DMS153 treated with DMSO at 0.1 percent for 48 hours (cell line): ENCODE results near the gene KCNT2.
"Not testable (repeated sequence)": the region's sequence is repeated elsewhere in the genome, so short reads cannot be mapped to it uniquely, and the experiment has no call there.

Source experiments
- DNase-seq: peaks from one replicate; lab custom pipeline; 2025; ENCODE audit not compliant: unreplicated experiment; lab: John Stamatoyannopoulos, UW

KCNT2 gene

GRCh38 chr1:196608390-196609369, at the start of gene KCNT2:
TSS of gene KCNT2 (minus strand) at chr1:196608440. CDS start at chr1:196608309, 131 bp downstream.
- peak; percentile 67 for DNase-seq

- no peak for DNase-seq
Measured at GRCh38 chr1:196655494-196655893, 47.3 kb upstream of the KCNT2 start.

- DNase-seq: no peak
Measured at GRCh38 chr1:196655071-196655470, 46.8 kb upstream of the KCNT2 start.

DNA sequence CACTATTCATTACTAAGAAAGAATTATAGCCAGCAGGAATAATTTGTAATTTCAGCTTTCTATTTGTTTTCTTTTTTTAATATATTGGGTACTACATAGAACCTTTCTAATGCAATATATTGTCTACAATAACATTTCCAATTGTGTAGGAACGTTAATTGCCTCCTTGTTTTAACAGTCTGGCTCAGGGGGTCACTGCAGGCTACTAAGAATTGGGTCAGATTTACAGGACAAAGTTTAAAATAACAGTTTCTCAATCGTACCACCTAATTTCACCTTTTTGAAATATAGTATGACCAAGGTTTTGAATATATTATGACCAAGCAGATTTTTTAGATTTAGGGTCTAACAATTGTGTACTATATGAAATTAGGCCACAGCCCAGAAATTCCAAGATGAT, 46.0 kb upstream of the KCNT2 start:
- no peak for DNase-seq

DNA sequence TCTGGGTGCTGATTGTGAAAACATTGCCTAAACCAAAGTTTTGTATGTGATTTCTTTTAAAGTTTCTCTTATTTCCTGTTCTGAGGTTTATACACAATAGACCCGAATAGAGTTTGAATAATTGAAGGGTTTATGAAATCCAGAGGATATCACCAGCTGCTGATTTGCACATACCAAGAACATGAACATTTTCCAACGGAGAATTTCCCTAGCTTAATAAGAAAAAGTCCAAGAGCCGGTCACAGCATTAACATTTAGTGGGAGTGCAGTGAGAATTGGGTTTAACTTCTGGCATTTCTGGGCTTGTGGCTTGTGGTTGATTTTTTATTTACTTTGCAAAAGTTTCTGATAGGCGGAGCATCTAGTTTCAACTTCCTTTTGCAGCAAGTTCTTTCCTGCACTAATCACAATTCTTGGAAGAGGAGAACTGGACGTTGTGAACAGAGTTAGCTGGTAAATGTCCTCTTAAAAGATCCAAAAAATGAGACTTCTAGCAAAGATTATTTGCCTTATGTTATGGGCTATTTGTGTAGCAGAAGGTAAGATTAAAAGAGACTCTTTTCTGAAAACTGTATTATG, 43.5 kb upstream of the KCNT2 start, which contains the start of gene CFH:
Gene CFH, plus strand, starts transcription at position 407 of the 579 bp plus-strand sequence. Its CDS starts 75 bp downstream, at position 482.
- DNase-seq: no peak

DNA sequence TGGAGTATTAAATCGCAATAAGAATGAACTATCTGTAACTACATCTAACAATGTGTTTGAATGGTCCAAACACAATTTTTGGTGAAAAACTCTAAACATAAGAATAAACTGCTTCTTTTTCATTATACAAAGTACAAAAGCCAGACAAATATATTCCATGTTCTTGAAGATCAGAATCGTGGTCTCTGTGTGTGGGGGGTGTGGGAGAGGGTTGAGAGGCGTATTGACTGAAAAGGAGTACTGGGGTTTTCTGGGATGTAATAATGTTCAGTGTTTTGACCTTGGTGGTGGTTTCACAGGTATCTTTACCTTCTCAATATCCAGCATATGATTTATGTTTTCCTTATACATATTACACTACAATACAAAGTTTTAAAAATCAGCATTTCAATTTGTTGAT, 42.8 kb upstream of the KCNT2 start:
- DNase-seq: no peak

DNA sequence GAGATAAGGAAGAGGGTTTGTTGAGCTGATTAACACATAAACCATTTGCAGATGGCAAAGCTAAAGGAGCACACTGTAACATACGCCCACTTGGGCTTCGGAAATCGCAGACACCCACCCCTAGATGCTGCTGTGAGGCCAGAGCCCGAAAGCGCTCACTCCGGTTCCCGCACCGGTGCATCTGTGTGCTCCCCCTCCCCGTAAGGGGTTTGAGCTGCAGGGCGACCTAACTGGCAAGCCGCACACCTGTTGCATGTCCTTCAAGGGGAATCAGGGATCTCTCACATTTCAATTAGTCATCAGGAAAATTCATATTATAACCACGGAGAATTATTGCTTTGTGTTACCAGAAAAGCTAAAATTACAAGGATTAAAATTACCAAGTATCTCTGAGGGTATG, 42.2 kb upstream of the KCNT2 start:
- DNase-seq: no peak

DNA sequence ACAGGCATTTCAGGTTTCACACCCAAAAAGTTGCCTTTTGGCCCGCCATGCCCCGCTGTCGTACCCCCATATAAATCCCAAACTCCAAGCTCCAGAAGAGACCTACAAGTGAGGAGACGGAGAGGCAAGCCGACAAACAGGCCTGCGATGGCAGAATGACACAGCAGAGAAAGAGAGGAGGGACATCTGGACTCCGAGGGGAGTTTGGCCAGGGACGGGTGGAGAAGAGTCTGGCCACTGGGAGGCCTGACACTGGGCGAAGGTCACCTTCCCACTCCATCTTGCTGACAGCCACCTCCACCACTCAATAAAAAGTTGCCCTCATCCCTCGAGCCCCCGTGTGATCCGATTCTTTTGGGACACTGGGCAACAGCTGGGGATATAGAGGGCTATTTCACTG, 41.8 kb upstream of the KCNT2 start:
- no peak for DNase-seq

- DNase-seq: no peak
Measured at GRCh38 chr1:196640976-196641375, 32.7 kb upstream of the KCNT2 start.

- not testable (repeated sequence) for DNase-seq
Measured at GRCh38 chr1:196639291-196639690, 31.1 kb upstream of the KCNT2 start.

GRCh38 chr1:196638466-196638865, 30.2 kb upstream of the KCNT2 start:
- DNase-seq: no peak

- DNase-seq: no peak
Measured at GRCh38 chr1:196637606-196638005, 29.4 kb upstream of the KCNT2 start.

DNA sequence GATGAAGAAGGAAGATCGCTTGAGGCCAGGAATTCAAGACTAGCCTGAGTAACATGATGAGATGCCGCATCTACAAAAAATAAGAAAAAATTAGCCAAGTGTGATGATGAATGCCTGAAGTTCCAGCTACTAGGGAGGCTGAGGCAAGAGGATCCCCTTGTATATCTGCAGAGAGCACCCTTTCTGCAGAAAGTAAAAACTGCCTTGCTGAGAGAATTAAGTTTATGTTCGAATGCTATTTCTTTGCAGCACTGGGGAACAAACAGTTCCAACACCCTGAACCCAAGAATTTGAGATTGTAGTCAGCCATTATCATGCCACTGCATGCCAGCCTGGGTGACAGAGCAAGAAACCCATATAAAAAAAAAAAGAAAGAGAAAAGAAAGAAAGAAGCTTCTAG, 20.6 kb upstream of the KCNT2 start:
- DNase-seq: no peak

- DNase-seq: no peak
Measured at GRCh38 chr1:196623079-196623478, 14.8 kb upstream of the KCNT2 start.

DNA sequence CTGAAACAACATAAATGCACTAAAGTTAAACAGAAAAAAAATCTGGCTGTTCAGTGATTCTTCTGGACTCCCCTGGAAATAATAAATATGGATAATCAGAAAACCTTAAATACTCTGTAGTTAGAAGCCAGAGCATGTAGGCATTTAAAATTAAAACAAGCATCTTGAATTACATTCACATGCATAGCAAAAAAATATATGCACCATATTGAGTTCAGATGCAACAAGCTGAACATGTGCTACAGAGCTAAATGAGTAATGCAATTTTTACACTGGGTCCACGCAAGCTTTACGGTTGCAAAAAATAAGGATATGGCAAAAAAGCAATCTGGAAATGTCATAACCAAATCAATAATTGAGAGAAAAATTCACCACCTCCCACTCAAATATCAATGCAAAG, 11.5 kb upstream of the KCNT2 start:
- no peak for DNase-seq

- DNase-seq: no peak
Measured at GRCh38 chr1:196611873-196612272, 3.6 kb upstream of the KCNT2 start.

DNA sequence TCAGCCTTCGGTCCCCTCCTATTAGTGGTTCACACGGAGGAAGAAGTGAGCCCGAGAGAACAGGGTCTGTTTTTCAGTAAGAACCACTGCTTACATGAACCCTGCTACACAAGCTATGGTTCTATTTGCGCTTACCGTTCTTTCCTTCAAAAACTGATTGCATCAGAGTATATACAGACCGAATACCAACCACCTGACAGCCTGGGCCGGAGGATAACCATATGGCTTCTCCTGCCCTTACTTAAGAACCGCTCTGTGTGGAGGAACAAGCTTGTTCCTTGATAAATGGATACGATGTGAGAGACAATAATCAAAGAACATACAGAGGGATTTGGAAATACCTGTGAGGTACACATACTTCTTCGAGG, 1.1 kb upstream of the KCNT2 start:
- DNase-seq: no peak

- peak; percentile 61 for DNase-seq
Measured at GRCh38 chr1:196607981-196608380, 259 bp downstream of the KCNT2 start.

GRCh38 chr1:196603651-196604050, 4.6 kb downstream of the KCNT2 start:
- no peak for DNase-seq

DNA sequence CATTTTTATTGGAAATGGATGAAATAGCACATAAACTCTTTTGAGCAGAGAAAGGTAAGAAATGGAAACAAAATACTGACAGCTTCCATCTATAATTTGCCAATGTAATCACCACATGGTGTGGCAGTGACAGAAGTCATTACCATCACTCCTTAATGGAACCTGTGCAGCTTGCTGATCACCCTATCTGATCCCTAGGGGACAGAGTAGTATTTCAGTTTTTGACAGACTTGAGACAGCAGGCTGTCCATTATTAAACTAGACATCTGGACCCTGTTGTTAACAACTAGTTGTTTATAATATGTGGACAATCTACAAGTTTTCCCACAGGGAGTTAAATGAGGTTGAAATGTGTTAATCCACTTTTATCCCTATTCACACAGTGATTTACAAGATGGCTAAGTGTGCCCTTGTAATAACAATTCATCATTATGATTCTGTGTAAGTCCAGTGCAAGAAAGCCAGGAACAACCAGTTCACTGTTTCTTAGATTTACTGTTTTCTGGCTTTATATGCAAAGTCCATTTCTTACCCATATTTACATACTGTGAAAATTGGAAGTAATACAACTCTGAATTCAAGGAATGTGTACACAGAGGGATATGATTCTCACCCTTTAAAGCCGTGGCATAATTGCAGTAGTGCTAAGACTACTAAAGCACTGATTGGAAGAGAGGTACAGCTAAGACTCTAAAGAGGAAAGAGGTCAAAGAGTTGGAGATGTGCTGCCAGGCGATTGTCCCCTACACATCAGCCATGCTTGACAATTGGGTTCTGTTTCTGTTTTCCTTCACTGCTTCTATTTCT, 9.1 kb downstream of the KCNT2 start:
- DNase-seq: no peak

GRCh38 chr1:196594700-196595099, 13.5 kb downstream of the KCNT2 start:
- DNase-seq: no peak
